UCSD-AML1 (cell line): ENCODE data around the gene DENND5A.
"Not testable (repeated sequence)": the region's sequence is repeated elsewhere in the genome, so short reads cannot be mapped to it uniquely, and the experiment has no call there.

Experiments used
- DNase-seq: peaks from one replicate; lab custom pipeline; 2025; ENCODE audit not compliant: unreplicated experiment; lab: John Stamatoyannopoulos, UW

Gene DENND5A

GRCh38 chr11:9103542-9104276 lies 161.4 kb downstream of the DENND5A start:
- DNase-seq: no peak

GRCh38 chr11:9099617-9100016 lies 165.5 kb downstream of the DENND5A start:
- no peak for DNase-seq

GRCh38 chr11:9098455-9098854 lies 166.7 kb downstream of the DENND5A start:
- not testable (repeated sequence) for DNase-seq

- not testable (repeated sequence) for DNase-seq
Measured at GRCh38 chr11:9097186-9097943, 167.8 kb downstream of the DENND5A start.

- DNase-seq: no peak
Measured at GRCh38 chr11:9096427-9096826, 168.7 kb downstream of the DENND5A start.

GRCh38 chr11:9095421-9095820 lies 169.7 kb downstream of the DENND5A start:
- DNase-seq: no peak

GRCh38 chr11:9094420-9094819 lies 170.7 kb downstream of the DENND5A start:
- no peak for DNase-seq

GRCh38 chr11:9092853-9093778 lies 172.0 kb downstream of the DENND5A start:
- no peak for DNase-seq

- DNase-seq: no peak
Measured at GRCh38 chr11:9092072-9092471, 173.1 kb downstream of the DENND5A start.

- DNase-seq: no peak
Measured at GRCh38 chr11:9091044-9091922, 173.9 kb downstream of the DENND5A start, which contains the start of gene SCUBE2. TSS of gene SCUBE2 (minus strand) at chr11:9091599. CDS start at chr11:9091528, 71 bp downstream.

- DNase-seq: no peak
Measured at GRCh38 chr11:9090488-9091043, 174.6 kb downstream of the DENND5A start.

GRCh38 chr11:9089636-9090035 lies 175.5 kb downstream of the DENND5A start:
- DNase-seq: no peak

GRCh38 chr11:9089061-9089460 lies 176.1 kb downstream of the DENND5A start:
- no peak for DNase-seq
